HepG2 (cell line): ENCODE measurements around the gene TSTD1. TPM values are rescaled to one million over a fixed set of nuclear protein-coding genes. Genes with fewer than 3 reads are reported as not detected.

Experiments used
- ATAC-seq: fragments of 200-7000 bp; cut with Tn5 transposase; 3 replicates; pipeline ENCODE4 v1.9.1; 2020; ENCODE audit warnings: mild to moderate bottlenecking, moderate library complexity
- BruUV-seq: library from RNA; stranded (reverse); fragments of 400-500 nt; replicated peaks from 2 replicates; lab custom pipeline; 2021; lab: Mats Ljungman, UMichigan
- CTCF ChIA-PET: fragments of 300-600 bp; formaldehyde crosslinking; extraction: SDS; loops from one replicate; lab custom pipeline; 2021; ENCODE audit warnings: low total read pairs, inconsistent platforms, low intra/inter-chr PET ratio; lab: Yijun Ruan, JAX
- POLR2A ChIA-PET: fragments of 350-600 bp; sonication (Branson Sonifier 250); formaldehyde crosslinking; loops from one replicate; lab custom pipeline; 2020; ENCODE audit warnings: antibody characterized with exemption, inconsistent platforms; lab: Yijun Ruan, JAX
- DNase-seq: peaks from one replicate; pipeline ENCODE4 v3.0.0-alpha.2; 2015; ENCODE audit warnings: low spot score
- FAIRE-seq: peaks from 3 replicates; lab custom pipeline; 2011; peaks lifted over from hg19 to GRCh38; lab: Jason Lieb, UNC
- H2AFZ ChIP-seq: one replicate; pipeline ENCODE4 v1.6.1; 2011; ENCODE audit warnings: low read length, inconsistent platforms
- H3K27ac ChIP-seq: fragments of 300-600 bp; 3 replicates; pipeline ENCODE4 v1.8.0; 2011; ENCODE audit warnings: mixed run types, mild to moderate bottlenecking, mixed read lengths, low read length, inconsistent platforms; ENCODE audit not compliant: insufficient read depth; ENCODE audit errors: extremely low read length
- H3K27me3 ChIP-seq, 2 experiments: fragments of 200-600 bp in 1 of 2; 2 replicates in 1 of 2; 3 replicates in 1 of 2; pipeline versions ENCODE4 v1.6.0 to v1.8.0; 2011; ENCODE audit warnings: low read length in 2 of 2, mild to moderate bottlenecking in 2 of 2, moderate library complexity in 2 of 2, inconsistent platforms in 1 of 2; ENCODE audit not compliant: insufficient read depth in 2 of 2, control insufficient read depth in 1 of 2
- H3K36me3 ChIP-seq, 2 experiments: fragments of 200-600 bp in 1 of 2; replicated peaks in 1 of 2; 2 replicates in 1 of 2; 3 replicates in 1 of 2; pipeline versions ENCODE4 v1.5.1 to v1.8.0; 2011; ENCODE audit warnings: low read length in 2 of 2, inconsistent platforms in 1 of 2; ENCODE audit not compliant: insufficient read depth in 2 of 2, control insufficient read depth in 1 of 2
- H3K4me1 ChIP-seq: 2 replicates; pipeline ENCODE4 v1.5.1; 2012; ENCODE audit warnings: low read length, inconsistent platforms; ENCODE audit not compliant: insufficient read depth
- H3K4me2 ChIP-seq: 2 replicates; pipeline ENCODE4 v1.6.0; 2011; ENCODE audit warnings: low read depth, low read length, inconsistent platforms
- H3K4me3 ChIP-seq, 3 experiments: fragments of 200-600 bp in 1 of 3; sonication (generic), shearing (Covaris generic) in 1 of 3; replicated peaks in 1 of 3; 2 replicates each; pipeline ENCODE4 v1.5.1; 2011 to 2016; ENCODE audit warnings: low read length in 3 of 3, inconsistent platforms in 2 of 3, low read depth in 2 of 3, mild to moderate bottlenecking in 2 of 3, control low read depth in 1 of 3, mixed read lengths in 1 of 3; ENCODE audit not compliant: insufficient read depth in 1 of 3
- H3K79me2 ChIP-seq: one replicate; pipeline ENCODE4 v1.6.1; 2011; ENCODE audit warnings: low read length, inconsistent platforms; ENCODE audit not compliant: insufficient read depth
- H3K9ac ChIP-seq: 2 replicates; pipeline ENCODE4 v1.6.0; 2011; ENCODE audit warnings: mild to moderate bottlenecking, low read depth, low read length, inconsistent platforms; ENCODE audit not compliant: insufficient read depth
- H3K9me3 ChIP-seq: 2 replicates; pipeline ENCODE4 v1.5.1; 2012; ENCODE audit warnings: mild to moderate bottlenecking, low read length
- H4K20me1 ChIP-seq: 2 replicates; pipeline ENCODE4 v1.6.0; 2011; ENCODE audit warnings: inconsistent platforms, mild to moderate bottlenecking, low read length, moderate library complexity; ENCODE audit not compliant: insufficient read depth
- AGO2 ChIP-seq: fragments of 200-400 bp; formaldehyde crosslinking; optimal IDR thresholded peaks from 2 replicates; pipeline ENCODE3; 2017; ENCODE audit warnings: mild to moderate bottlenecking, low read depth, low read length, moderate library complexity
- AHDC1 ChIP-seq: sonication (generic); formaldehyde crosslinking; IDR thresholded peaks from 2 replicates; pipeline ENCODE4 v1.5.1; 2020; ENCODE audit warnings: mild to moderate bottlenecking, missing genetic modification reagents, borderline replicate concordance
- ATRX ChIP-seq: sonication (generic); formaldehyde crosslinking; IDR thresholded peaks from 2 replicates; pipeline ENCODE4 v1.4.0; 2020; ENCODE audit warnings: missing genetic modification reagents, borderline replicate concordance
- BORCS8-MEF2B ChIP-seq: sonication (generic); formaldehyde crosslinking; IDR thresholded peaks from 2 replicates; pipeline ENCODE4 v1.8.0; 2022; ENCODE audit warnings: mild to moderate bottlenecking, missing genetic modification reagents
- FOXC1 ChIP-seq: sonication (generic); formaldehyde crosslinking; IDR thresholded peaks from 2 replicates; pipeline ENCODE4 v1.8.0; 2022; ENCODE audit warnings: mild to moderate bottlenecking, missing genetic modification reagents, borderline replicate concordance
- HOMEZ ChIP-seq: IDR thresholded peaks from 2 replicates; pipeline ENCODE4 v1.6.1; 2016; ENCODE audit warnings: low read depth
- SMAD1 ChIP-seq: sonication (generic); formaldehyde crosslinking; IDR thresholded peaks from 2 replicates; pipeline ENCODE4 v1.4.0; 2020; ENCODE audit warnings: missing genetic modification reagents, low read depth, mild to moderate bottlenecking, borderline replicate concordance
- SOX13 ChIP-seq, 3 experiments: fragments of 450-650 bp in 1 of 3; sonication (generic) in 1 of 3; formaldehyde crosslinking in 1 of 3; IDR thresholded peaks in 2 of 3; conservative IDR thresholded peaks in 1 of 3; 2 replicates each; pipeline versions ENCODE4 v1.5.0 to v1.6.1; 2016 to 2020; ENCODE audit warnings: antibody characterized with exemption in 1 of 3, mild to moderate bottlenecking in 1 of 3, missing compliant biosample characterization in 1 of 3, missing genetic modification reagents in 1 of 3, moderate library complexity in 1 of 3
- TEAD3 ChIP-seq: optimal IDR thresholded peaks from 2 replicates; pipeline ENCODE3; 2016; ENCODE audit warnings: borderline replicate concordance
- TOE1 ChIP-seq: sonication (generic); formaldehyde crosslinking; IDR thresholded peaks from 2 replicates; pipeline ENCODE4 v1.4.0; 2020; ENCODE audit warnings: mild to moderate bottlenecking, missing genetic modification reagents
- ZNF207 ChIP-seq: fragments of 450-650 bp; IDR thresholded peaks from 2 replicates; pipeline ENCODE4 v1.6.1; 2016; ENCODE audit warnings: antibody characterized with exemption, borderline replicate concordance
- ZSCAN29 ChIP-seq: sonication (generic); formaldehyde crosslinking; conservative IDR thresholded peaks from 2 replicates; pipeline ENCODE4 v1.4.0; 2020; ENCODE audit warnings: mild to moderate bottlenecking, missing genetic modification reagents
- WGBS: methylation state at CpG from one replicate; pipeline ENCODE4 v1.1.6; 2017; ENCODE audit warnings: low lambda C conversion rate; 5-methylcytosine and 5-hydroxymethylcytosine counted together
- in situ Hi-C: cut with HindIII; loops from 2 replicates; pipeline ENCODE4 v1.10.0; 2017; ENCODE audit warnings: low pct_unique_long_range_greater_than_20kb; ENCODE audit not compliant: extremely low pct_ligation_motif_present
- intact Hi-C: fragments of 100-400 bp; cut with micrococcal nuclease; formaldehyde crosslinking; loops from one replicate; pipeline ENCODE4 v1.10.0; 2022; ENCODE audit not compliant: unreplicated experiment
- polyA plus RNA-seq, 8 experiments: library from polyadenylated mRNA; depleted of rRNA in 3 of 8; stranded (reverse) in 7 of 8; unstranded in 1 of 8; fragments of >200 nt; fragmentation: Illumina TruSeq in 4 of 8; extraction: Trizol in 4 of 8; gene quantifications; 2 replicates each; pipeline versions ENCODE4 v1.2.1 to v1.2.3, GENCODE V29; 2011 to 2016; ENCODE audit warnings: low read depth in 4 of 8, missing spikeins in 1 of 8, mixed read lengths in 1 of 8; ENCODE audit not compliant: insufficient read depth in 1 of 8
- total RNA-seq, 5 experiments: library from RNA; depleted of rRNA; stranded (reverse); fragments of >200 nt; fragmentation: Illumina TruSeq; extraction: Trizol; gene quantifications; 2 replicates each; pipeline ENCODE4 v1.2.3, GENCODE V29; 2016; ENCODE audit warnings: low read depth in 1 of 5

The TSTD1 gene
- total and polyA plus RNA-seq, 2 of the 13 experiments (the other 11 are each of a cell fraction or from before 2014, with no cell fraction given): 0.15 to 0.31 TPM

GRCh38 chr1:161020509-161021164 lies 18.1 kb downstream of the TSTD1 start, which contains the start of gene F11R (continued):
- TF ChIP-seq HOMEZ (CRISPR knock-in tag) (0 out of 2 replicates have a peak, but pooled peaks have one; percentile 4), ATRX (CRISPR knock-in tag) (no peak), ZNF207 (no peak), FOXC1 (peak; percentile 43; the same call in 1 of the 2 replicates), ZSCAN29 (peak; percentile 52; the same call in 1 of the 2 replicates)

GRCh38 chr1:161019751-161020495 lies 18.8 kb downstream of the TSTD1 start:
- Histone ChIP-seq H4K20me1 (0 out of 2 replicates have a peak, but pooled peaks cover 3% of the 10 kb centered on the region), H3K36me3 (no peaks in the 10 kb centered on the region), H3K9ac (peak overlapping the region; percentile 76), H3K4me3 (peak overlapping the region; percentile 64 to 87 (median 84)), H3K4me1 (peaks cover 52% of the 10 kb centered on the region), H3K27me3 (no peaks in the 10 kb centered on the region; a peak in 1 of 5 replicates), H3K27ac (peak overlapping the region; percentile 75), H2AFZ (no peak overlapping the region), H3K79me2 (peaks cover 38% of the 10 kb centered on the region), H3K4me2 (peak overlapping the region; percentile 77), H3K9me3 (no peaks in the 10 kb centered on the region)
- DNase-seq (no peak), ATAC-seq (peak; percentile 11), FAIRE-seq (peak; percentile 32)
- ChIA-PET CTCF (interaction anchor here (0.8 to 1.8 kb wide), 2 partner anchors 22 to 23 kb away, joined by 3 to 4 read pairs; no protein-coding TSS in a partner anchor), POLR2A (interaction anchor here (0.7 to 2.3 kb wide), 13 partner anchors 13 to 703 kb away, joined by 3 to 60 read pairs (median 5); partner anchors contain the start of genes DEDD, TOMM40L, UFC1 and USF1)
- in situ Hi-C loops: no loop called here
- WGBS: 6% methylated on average over 7 of the region's 10 CpGs
- intact Hi-C loops: loop anchor here (1.0 kb wide), 1 partner anchor 23 kb away; no protein-coding TSS in a partner anchor
- no TSS peak for BruUV-seq
- TF ChIP-seq TEAD3 (CRISPR knock-in tag) (no peak), BORCS8-MEF2B (CRISPR knock-in tag) (no peak), SMAD1 (CRISPR knock-in tag) (no peak), TOE1 (CRISPR knock-in tag) (no peak), AHDC1 (CRISPR knock-in tag) (0 out of 2 replicates have a peak, but pooled peaks have one; percentile 19), AGO2 (no peak), SOX13 (IDR thresholded peaks at IDR 0.05) (no peak), SOX13 (CRISPR knock-in tag; conservative IDR thresholded peaks at IDR 0.05 in 1 of 2, IDR thresholded peaks at IDR 0.05 in 1 of 2) (peak in 1 of 2 experiments; percentile 16; a peak in 1 of 4 replicates)
